Medulla oblongata (tissue), 1 donor: ENCODE measurements around the gene BBX.

Experiments
- DNase-seq: peaks from one replicate; pipeline ENCODE4 v3.0.0-alpha.2; 2015; ENCODE audit errors: extremely low spot score

BBX gene

DNA sequence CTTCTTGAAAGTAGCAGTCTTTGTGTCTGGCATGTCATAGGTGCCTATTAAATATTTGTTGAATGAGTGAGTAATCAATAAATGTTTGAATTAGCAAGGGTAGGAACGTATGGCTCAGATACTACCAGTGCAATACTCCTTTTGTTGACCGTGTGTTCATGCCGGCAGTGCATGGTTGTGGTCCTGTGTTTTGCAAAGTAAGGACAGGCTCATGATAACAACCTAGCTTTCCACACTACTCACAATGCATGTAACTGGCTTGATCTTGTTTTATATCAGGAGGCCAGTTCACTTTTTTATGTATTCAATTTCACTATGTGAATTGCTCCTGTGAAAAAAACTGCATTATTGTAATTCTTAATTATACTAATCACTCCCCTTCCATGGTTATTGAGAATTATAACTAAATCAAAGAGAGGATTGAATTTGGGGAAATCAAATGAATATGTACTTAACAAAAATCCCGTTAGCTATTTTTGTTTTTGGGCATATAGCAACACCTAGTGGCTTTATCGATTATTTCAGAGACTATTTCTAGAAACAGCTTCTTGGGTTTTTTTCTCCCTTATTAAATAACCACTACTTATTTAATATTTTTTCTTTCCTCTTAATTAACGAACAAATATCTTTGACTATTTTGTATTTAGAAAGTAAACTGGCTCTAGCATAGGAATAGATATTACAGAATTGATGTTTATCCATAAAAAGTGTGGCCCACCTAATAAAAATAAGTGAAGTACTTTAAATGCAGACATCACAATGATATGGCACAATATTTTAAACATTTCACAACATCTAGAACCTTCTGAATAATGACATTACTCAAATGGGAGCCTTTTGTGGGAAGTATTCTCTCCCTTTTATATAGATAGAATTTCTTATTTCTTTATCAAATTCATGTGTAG, 218.5 kb downstream of the BBX start:
- DNase-seq, result peak; percentile 66

DNA sequence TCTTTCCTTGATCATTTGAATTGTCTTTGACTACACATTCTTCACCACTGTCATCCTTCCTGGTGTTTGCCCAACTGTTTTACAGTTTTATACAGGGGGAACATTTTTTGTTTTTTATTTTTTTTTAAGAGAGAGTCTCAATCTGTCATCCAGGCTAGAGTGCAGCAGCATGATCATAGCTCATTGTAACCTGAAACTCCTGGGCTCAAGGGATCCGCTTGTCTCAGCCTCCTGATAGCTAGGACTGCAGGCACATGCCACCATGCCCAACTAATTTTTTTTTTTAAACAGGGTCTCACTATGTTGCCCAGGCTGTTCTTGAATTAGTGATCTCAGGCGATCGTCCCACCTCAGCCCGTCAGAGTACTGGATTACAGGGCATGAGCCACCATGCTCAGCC, 222.6 kb downstream of the BBX start:
- DNase-seq, result no peak

DNA sequence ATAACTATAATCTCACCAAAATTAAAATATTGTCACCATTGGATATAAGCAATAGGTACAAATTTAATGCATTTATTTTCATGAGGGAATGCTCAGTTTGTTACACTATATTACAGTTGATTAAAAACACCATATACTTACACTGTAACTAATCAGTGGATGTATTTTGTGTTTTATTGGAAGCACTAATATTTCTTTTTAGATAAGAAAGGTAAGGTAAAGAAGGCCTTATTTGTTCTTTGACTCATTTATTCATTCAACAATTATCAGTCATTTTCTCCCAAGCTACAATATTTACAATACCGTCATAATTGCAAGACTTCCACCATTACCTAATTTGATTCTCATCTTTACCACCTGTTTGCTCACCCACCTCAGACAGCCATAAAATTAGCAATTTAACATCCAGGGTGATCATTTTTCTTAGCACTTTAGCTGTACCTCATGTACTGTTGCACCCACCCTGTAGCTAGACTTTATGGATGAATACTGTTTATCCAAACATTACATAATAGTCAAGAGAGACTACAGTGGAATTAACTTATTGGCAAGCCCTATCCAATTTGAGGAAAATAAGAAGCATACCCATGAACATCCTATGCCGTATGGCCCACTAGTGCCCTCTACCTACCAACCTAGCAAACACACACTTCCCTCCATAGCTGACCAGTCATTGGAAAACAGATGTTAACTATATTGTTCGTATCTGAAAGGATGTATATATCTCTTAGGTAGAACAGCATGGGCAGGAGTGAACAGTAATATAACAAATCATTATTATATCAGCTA, 229.6 kb downstream of the BBX start:
- DNase-seq, result peak; percentile 37

DNA sequence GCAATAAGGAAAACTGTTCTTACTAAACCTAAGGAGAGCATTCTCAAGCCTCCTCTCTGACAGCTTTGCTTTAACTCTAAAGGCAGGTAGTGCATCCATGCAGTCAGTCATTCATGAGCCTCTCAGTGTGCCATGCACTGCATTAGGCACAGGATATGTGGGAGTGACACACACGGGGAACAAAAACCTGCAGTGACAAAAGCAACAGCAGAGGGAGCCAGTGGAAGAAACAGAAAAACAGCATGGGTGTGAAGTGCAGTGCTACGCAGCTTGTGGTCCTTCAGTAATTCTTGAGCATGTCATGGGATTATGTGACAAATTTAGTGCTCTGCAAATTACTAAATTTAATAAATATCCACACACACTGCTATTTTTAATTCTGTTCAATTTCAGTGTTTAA, 230.7 kb downstream of the BBX start:
- DNase-seq, result peak; percentile 82

DNA sequence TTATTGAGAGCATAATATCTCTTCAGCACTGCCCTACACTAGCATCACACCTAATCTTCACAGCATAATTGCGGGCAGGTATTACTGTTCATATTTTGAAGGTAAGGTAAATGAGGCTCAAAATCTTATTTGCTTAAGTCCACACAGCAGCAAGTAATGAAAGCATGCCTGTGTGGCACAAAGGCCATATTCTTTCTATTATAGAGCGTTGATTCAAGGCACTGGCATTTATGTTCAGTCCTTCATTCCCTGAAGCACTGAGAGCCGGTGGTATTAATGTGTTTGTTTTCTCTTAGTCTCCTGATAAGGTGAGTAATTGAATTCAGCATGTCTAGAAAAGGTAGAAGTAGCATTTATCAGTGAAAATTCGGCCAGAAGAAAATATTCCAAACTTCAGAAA, 231.2 kb downstream of the BBX start:
- DNase-seq, result no peak

DNA sequence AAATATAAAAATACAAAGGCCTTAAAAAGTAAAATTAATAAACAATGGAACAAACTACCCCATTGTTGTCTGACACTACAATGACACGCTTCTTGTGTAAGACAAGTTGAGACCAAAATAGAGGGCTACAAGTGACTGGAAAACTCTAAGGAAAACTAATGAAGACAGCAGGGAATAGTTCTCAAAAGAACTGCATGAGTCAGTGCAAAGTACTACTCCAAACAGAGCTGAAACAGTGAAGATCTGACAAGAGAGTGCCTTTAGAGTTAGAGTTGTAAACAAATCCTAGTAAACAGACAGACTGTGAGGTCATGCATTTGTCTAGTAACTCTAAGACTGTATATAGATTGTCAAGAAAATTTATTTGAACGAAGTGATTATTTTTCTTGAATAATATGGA, 233.9 kb downstream of the BBX start:
- peak; percentile 41 for DNase-seq

DNA sequence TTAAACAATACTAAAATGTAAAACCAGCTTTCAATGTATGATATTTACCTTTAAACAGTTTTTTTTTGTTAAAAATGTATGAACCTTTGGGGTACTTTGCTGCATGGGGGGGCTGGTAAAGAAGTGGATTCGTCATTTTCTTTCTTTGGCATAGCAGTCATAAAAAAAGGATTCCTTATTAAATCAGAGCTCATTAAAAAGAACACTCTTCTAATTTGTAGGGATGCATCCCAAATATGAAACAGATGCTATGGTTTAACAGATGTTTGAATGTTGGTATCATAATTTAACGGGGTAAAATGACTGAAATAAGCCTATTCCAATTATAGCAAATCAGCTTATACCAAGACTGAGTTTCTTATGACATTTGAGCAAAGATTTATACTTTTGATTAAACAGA, 234.4 kb downstream of the BBX start:
- DNase-seq, result no peak

DNA sequence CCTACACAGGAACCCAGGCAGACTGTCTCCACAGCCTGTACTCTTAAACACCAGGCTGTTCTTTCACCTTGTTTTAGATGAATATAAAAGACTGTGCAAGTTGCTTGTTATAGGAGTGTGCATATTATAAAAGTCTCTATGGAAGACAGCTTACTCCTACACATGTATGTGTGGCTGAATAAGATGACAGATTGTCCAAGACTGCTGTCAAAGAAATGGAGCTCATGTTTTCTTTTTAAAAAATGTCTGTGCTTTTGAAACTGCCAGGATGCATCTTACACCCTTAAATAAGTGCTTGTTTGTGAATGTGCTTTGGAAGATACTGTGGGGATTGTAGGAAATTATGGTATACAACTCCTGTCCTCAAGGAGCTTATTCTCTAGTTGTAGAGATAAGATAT, 237.4 kb downstream of the BBX start:
- no peak for DNase-seq

DNA sequence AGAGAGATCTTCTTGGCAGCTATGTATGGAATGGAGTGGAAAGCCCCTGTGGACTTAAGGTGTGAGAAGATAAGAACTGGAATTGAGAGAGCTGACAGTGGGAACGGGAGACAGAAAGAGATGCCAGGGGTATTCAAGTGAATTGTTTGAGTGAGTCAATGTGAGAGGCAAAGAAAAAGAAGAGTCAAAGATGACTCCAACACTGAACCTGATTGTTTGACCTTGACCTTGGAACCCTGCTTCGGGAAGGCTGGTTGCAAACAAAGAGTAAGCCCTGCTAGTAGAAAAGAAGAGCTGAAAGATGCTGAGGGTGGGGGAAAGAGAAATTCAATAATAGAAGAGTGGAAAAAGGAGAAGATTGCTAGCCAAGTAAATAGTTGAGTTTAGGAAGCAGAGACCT, 238.6 kb downstream of the BBX start:
- no peak for DNase-seq

DNA sequence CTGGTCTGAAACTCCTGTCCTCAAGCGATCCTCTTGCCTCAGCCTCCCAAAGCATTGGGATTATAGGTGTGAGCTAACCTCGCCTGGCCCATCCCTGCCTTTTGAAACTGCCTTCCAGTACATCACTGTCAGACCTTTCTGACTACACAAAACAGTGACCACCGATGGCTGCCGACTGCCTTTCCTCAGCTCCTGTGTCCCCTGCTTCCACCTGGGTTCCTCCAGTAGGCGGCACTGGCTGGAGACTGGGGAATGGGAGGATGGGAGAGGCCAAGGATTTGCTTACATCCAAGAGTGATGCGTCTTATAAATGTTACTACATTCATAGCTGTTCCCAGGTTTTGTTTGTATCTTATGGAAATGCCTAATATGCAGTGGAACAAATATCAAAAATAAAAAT, 242.8 kb downstream of the BBX start:
- no peak for DNase-seq

DNA sequence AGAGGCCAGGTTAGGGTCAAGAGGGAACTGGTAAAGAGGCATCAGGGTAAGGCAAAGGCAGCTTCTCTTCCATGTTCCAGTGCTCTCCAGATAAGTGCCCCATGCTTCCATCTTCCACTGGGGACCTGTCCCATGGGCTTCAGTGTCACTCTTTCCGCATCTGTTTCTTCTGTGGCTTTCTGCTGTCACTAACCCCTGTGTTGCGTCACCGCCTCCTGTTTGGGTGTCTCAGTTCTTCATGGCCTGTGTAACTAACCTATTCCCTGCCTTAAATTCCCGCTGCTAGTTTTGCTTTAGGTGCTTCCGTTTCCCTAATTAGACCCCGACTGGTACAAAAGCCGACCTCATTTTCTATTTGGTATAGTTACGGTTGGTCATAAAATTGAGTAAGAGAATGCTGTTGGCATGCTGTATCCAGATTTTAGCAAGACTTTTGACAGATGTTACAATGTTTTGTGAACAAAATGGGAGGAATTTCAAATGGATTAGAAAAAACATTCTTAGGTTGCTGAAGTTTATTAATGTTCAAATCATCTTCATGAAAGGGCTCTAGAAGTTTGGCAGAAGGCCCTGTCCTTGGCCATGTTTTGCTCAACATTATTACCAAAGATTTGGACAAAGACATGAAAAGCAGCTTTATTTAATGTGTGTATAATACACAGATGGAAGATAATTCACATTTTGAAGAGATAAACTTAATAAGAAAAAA, 245.3 kb downstream of the BBX start:
- no peak for DNase-seq

DNA sequence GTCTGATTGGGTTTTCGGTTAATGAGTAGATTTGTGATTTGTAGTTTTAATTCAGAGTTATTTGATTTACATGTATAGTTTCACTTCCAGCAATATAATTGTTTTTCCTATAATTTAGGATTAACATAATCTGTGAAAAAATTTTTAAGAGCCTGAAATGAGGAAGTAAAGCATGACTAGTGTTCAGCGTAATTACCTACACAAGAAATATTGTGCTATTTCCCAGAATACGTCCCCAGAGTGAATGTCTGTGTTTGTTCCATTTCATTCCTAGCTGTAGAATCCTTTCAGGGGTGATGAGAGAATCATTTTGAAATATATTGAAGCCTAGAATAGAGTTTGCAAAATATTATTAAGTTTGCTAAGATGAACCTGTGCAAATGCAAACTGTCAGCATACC, 247.1 kb downstream of the BBX start:
- no peak for DNase-seq

DNA sequence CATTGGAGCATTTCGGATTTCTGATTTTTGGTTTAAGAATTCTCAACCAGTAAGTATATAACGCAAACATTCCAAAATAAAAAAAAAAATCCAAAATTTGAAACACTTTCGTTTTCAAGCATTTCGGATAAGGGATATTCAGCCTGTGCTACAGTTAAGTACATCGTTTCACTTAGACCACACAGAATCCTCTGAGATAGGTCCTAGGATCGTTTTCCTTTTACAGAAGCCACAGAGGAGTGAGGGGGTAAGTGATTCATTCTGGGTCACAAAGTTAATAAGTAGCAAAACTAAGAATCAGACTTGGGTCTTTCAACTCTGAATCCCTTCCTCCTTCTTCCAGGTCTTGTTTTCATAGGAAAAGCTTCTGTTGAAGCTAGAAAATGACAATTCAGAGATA, 249.3 kb downstream of the BBX start:
- no peak for DNase-seq

DNA sequence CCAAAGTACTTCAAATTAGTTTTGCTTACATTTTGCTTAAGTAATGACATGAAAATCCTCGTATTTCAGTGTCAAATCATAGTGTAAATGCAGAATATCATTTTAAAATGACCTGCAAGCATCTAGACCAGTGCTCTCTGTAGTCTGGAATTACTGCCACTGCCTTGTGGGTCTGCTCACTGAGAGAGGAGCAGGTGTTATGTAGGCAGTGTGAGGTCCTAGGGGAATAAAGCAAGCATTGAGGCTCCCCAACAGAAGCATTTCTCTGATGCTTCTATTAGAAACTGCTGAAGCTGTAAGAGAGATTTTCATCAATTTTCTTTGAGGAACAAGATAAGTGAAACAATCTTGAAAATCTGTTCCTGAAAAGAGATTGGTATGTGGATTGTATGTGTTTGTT, 253.2 kb downstream of the BBX start:
- no peak for DNase-seq

DNA sequence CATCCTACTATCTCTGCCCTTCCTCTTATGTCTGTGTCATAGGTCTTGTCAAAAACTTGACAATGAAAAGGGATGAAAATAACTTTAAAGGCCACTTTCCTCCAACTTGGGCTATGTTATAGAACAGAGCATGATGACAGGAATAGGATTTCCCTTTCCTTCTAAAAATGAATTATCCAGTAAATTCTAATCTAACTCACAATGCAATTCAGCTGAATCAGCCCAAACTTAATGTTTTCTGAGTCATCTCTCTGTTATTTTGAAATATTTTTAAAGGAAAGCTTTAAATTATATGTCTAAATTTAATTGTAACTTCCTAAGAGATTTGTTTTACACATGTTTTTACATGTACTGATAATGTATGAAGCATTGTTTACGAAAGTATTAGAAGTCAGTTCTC, 258.5 kb downstream of the BBX start:
- DNase-seq, result no peak

DNA sequence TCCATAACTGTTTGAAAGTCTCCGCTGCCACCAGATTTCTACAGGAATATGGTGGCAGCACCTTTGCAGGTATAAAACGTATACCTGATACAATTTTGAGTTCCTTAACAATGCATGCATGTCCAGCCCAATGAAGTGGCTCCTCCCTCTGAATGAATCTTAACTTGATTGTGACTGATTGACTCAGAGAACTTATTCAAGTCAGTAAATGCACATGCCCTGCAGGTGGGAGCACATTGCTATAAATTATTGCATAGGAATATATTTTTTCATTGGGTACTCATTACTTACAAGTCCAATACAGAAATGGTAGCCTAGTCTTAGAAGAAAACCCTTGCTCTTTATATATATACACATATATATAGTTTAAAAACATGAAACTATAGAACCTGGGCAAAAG, 259.3 kb downstream of the BBX start:
- DNase-seq, result no peak

DNA sequence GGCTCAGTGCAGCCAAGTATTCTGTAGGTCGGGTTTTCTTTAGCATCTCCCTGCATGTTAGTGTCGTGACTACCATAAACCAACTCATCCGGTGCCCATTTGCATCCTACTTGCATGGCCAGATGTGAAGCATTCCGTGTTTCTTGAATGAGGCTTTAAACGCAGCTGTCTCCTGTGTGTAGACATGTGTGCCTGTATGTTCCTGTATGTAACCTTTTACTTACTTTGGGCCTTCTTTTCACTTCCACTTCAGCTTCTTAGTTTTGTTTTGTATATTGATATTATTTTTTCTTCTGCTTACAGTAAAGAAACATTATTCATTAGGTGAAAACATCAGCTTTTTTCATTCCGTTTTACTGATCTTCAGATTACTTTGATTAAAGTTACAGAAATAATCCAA, 267.9 kb downstream of the BBX start:
- DNase-seq, result no peak

DNA sequence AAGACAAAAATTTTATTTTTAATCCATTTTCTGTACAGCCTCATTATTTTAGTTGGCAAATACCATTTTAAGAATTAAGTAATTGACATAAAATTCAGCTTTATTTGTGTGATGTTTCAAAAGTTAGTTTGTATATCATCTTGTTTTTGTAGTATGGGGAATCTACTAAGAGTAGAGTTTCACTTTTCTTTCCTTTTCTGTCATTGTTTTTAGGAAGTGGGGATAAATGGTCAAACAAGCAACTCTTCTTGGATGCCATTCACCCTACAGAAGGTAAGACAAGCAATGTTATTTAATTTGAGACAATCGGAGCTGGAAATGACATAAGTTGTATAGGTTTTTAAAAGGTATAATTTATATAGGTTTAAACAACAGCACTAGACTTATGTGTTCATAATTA, 268.3 kb downstream of the BBX start:
- DNase-seq, result no peak

DNA sequence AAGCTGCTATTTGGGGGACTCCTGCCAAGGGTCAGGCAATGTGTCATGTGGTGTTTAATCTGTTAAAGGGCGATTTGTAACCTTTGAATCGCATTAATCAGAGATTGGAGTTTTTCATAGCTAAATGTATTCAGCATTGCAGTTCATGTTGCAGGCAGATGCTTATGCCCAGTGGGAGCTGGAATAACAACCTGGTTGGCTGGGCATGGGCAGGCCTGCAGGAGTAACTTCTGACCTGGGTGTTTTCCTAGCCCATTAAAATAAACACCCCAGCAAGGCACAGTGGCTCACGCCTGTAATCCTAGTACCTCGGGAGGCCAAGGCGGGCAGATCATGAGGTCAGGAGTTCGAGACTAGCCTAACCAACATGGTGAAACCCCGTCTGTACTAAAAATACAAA, 268.7 kb downstream of the BBX start:
- DNase-seq, result no peak

DNA sequence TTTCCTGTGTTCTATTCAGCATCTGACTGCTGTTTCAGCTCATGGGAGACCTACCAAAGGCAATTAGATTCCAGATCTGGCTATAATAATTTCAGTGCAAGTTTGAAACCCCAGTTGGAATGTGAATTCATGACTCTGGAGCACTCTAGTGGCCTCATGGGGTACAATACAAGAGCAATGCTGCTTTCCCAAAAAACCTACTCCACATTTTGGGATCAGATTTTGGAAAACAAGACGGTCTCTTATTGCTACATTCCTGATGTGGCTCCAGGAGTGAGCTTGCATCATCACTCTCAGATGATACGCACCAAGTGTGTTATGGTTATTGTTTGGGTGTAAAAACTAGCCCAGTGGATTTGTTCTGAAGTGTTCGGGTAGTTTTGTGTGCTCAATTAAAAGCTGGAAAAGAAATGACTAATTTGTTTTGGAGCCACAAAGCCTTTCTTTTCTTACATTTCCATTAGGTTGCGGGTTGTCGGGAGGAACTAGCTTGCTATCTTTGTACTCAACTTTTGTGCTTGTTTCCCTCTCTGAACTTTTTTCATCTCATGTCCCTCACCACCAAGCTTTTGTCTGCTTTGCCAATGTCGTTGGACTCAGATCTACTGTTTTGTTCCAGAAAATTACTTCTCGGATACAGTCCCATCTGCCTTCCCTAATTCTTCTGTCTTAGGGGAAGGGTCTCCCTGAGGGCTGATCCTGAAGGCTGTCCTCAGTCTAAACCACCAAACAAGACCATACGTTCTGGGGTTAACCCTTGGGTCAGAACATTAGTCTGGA, 272.1 kb downstream of the BBX start:
- DNase-seq, result peak; percentile 48

DNA sequence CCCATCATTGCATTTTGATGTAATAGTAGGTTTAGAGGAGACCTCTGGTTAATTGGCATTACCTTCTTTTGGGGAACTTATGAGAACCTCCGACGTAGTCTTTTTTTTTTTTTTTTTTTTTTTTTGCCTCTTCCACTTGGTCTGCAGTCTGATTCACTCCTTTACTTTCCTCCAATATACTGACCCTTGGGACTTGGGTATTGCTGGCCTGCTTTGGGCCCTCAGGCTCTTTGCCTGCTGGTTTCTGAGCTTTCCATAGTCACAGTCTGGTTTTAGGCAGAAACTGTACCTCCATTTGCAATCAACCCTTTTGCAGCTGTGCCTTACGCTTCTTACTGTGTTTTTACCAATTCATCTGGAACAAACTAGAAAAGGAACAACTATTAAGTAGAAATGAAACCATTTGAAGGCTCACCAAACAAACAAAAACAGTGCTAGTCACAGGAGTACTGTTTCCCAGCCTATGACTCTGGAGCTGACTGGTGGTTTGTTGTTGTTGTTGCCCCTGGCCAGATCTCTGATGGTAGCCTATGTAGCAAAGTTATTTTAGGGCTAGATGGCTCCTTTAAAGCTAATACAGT, 272.8 kb downstream of the BBX start:
- no peak for DNase-seq
